Esophagus squamous epithelium (tissue), 4 donors: ENCODE data around the gene RBM11.
"Not testable (repeated sequence)": the region's sequence is repeated elsewhere in the genome, so short reads cannot be mapped to it uniquely, and the experiment has no call there.

Experiments
- POLR2A ChIP-seq, 4 donors: fragments of 450-650 bp; IDR thresholded peaks; one replicate each; pipeline ENCODE4 v1.6.1; 2017; ENCODE audit warnings: antibody characterized with exemption in 4 of 4, mild to moderate bottlenecking in 4 of 4, moderate library complexity in 3 of 4
- TF ChIP-seq, protein P1 (sequence below), 6 experiments: fragments of 450-650 bp in 4 of 6; fragments of 200-600 bp in 2 of 6; sonication (generic) in 2 of 6; IDR thresholded peaks; one replicate each; pipeline ENCODE4 v1.5.1; 2016 to 2019; ENCODE audit warnings: antibody characterized with exemption in 6 of 6, mild to moderate bottlenecking in 4 of 6, moderate library complexity in 4 of 6

DNA sequence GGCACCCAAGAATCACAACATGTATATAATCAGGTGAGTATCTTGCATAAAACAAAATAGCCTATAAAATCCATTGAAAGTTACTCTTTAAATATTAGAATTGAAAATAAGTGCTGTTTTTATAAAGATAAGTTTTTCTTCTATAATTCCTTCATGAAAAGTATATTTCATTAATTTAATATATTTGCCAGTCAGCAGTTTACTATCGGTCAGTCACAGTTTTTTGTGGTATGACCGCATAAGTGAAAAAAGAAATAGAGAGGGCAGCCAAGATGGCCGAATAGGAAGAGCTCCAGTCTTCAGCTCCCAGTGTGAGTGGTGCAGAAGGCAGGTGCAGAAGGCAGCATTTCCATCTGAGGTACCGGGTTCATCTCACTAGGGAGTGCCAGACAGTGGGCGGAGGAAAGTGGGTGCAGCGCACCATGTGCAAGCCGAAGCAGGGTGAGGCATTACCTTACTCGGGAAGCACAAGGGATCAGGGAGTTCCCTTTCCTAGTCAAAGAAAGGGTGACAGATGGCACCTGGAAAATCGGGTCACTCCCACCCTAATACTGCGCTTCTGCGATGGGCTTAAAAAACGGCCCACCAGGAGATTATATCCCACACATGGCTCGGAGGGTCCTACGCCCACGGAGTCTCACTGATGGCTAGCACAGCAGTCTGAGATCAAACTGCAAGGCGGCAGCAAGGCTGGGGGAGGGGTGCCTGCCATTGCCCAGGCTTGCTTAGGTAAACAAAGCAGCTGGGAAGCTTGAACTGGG is 49.3 kb upstream of the RBM11 start:
- TF ChIP-seq, protein P1, sequence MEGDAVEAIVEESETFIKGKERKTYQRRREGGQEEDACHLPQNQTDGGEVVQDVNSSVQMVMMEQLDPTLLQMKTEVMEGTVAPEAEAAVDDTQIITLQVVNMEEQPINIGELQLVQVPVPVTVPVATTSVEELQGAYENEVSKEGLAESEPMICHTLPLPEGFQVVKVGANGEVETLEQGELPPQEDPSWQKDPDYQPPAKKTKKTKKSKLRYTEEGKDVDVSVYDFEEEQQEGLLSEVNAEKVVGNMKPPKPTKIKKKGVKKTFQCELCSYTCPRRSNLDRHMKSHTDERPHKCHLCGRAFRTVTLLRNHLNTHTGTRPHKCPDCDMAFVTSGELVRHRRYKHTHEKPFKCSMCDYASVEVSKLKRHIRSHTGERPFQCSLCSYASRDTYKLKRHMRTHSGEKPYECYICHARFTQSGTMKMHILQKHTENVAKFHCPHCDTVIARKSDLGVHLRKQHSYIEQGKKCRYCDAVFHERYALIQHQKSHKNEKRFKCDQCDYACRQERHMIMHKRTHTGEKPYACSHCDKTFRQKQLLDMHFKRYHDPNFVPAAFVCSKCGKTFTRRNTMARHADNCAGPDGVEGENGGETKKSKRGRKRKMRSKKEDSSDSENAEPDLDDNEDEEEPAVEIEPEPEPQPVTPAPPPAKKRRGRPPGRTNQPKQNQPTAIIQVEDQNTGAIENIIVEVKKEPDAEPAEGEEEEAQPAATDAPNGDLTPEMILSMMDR (IDR thresholded peaks at IDR 0.05) = not testable (repeated sequence)
- not testable (repeated sequence) for TF ChIP-seq POLR2A (IDR thresholded peaks at IDR 0.05)
